ENCODE data around the gene PTH1R.

PTH1R gene

GRCh38 chr3:46912986-46913385 lies 35.5 kb downstream of the PTH1R start:
- DNase-seq (ENCODE audit: low read depth, low spot score), result no peak

- DNase-seq (ENCODE audit: low read depth, low spot score), result no peak
Measured at GRCh38 chr3:46913644-46914043, 36.1 kb downstream of the PTH1R start.

GRCh38 chr3:46914849-46915248 lies 37.3 kb downstream of the PTH1R start:
- no peak for DNase-seq (ENCODE audit: low read depth, low spot score)

GRCh38 chr3:46915297-46915822 lies 37.8 kb downstream of the PTH1R start:
- no peak for DNase-seq (ENCODE audit: low read depth, low spot score)

GRCh38 chr3:46916278-46916677 lies 38.8 kb downstream of the PTH1R start:
- DNase-seq (ENCODE audit: low read depth, low spot score), result no peak

GRCh38 chr3:46916799-46917198 lies 39.3 kb downstream of the PTH1R start:
- no peak for DNase-seq (ENCODE audit: low read depth, low spot score)

- no peak for DNase-seq (ENCODE audit: low read depth, low spot score)
Measured at GRCh38 chr3:46917257-46917656, 39.7 kb downstream of the PTH1R start.

GRCh38 chr3:46918202-46918601 lies 40.7 kb downstream of the PTH1R start:
- DNase-seq (ENCODE audit: low read depth, low spot score), result no peak

GRCh38 chr3:46918634-46919033 lies 41.1 kb downstream of the PTH1R start:
- DNase-seq (ENCODE audit: low read depth, low spot score), result no peak

GRCh38 chr3:46921041-46921440 lies 43.5 kb downstream of the PTH1R start:
- no peak for DNase-seq (ENCODE audit: low read depth, low spot score)

GRCh38 chr3:46921871-46922271 lies 44.4 kb downstream of the PTH1R start:
- no peak for DNase-seq (ENCODE audit: low read depth, low spot score)

- no peak for DNase-seq (ENCODE audit: low read depth, low spot score)
Measured at GRCh38 chr3:46922426-46922825, 44.9 kb downstream of the PTH1R start.

GRCh38 chr3:46922871-46923558 lies 45.5 kb downstream of the PTH1R start:
- no peak for DNase-seq (ENCODE audit: low read depth, low spot score)

- no peak for DNase-seq (ENCODE audit: low read depth, low spot score)
Measured at GRCh38 chr3:46923559-46924350, 46.2 kb downstream of the PTH1R start.

- DNase-seq (ENCODE audit: low read depth, low spot score), result no peak
Measured at GRCh38 chr3:46924921-46925584, 47.5 kb downstream of the PTH1R start.

- DNase-seq (ENCODE audit: low read depth, low spot score), result no peak
Measured at GRCh38 chr3:46925585-46925934, 48.0 kb downstream of the PTH1R start.

- no peak for DNase-seq (ENCODE audit: low read depth, low spot score)
Measured at GRCh38 chr3:46926039-46926438, 48.5 kb downstream of the PTH1R start.

- no peak for DNase-seq (ENCODE audit: low read depth, low spot score)
Measured at GRCh38 chr3:46926447-46926846, 48.9 kb downstream of the PTH1R start.

- DNase-seq (ENCODE audit: low read depth, low spot score), result no peak
Measured at GRCh38 chr3:46926871-46927717, 49.6 kb downstream of the PTH1R start.

- no peak for DNase-seq (ENCODE audit: low read depth, low spot score)
Measured at GRCh38 chr3:46927718-46928073, 50.2 kb downstream of the PTH1R start.

- DNase-seq (ENCODE audit: low read depth, low spot score), result no peak
Measured at GRCh38 chr3:46928282-46928681, 50.8 kb downstream of the PTH1R start.

- DNase-seq (ENCODE audit: low read depth, low spot score), result no peak
Measured at GRCh38 chr3:46929324-46929723, 51.8 kb downstream of the PTH1R start.
